HG03469 (cell line): ENCODE results near the gene TEX19.

ENCODE experiments used
- ATAC-seq: cut with Tn5 transposase; IDR thresholded peaks from one replicate; pipeline ENCODE4 v1.9.1; 2021; ENCODE audit warnings: mild to moderate bottlenecking, moderate library complexity, moderate number of reproducible peaks; ENCODE audit not compliant: unreplicated experiment

TEX19 gene

GRCh38 chr17:82388223-82388921, 29.3 kb downstream of the TEX19 start:
- no peak for ATAC-seq

GRCh38 chr17:82388922-82389283, 29.9 kb downstream of the TEX19 start:
- no peak for ATAC-seq

GRCh38 chr17:82389379-82389778, 30.3 kb downstream of the TEX19 start:
- ATAC-seq: no peak

GRCh38 chr17:82390015-82390859, 31.2 kb downstream of the TEX19 start:
- no peak for ATAC-seq

- no peak for ATAC-seq
These were observed 31.9 kb downstream of the TEX19 start for GRCh38 chr17:82390860-82391435.

- ATAC-seq: no peak
These were observed 32.5 kb downstream of the TEX19 start for GRCh38 chr17:82391496-82392066.

- no peak for ATAC-seq
These were observed 33.3 kb downstream of the TEX19 start for GRCh38 chr17:82392209-82392920.

- no peak for ATAC-seq
These were observed 33.9 kb downstream of the TEX19 start for GRCh38 chr17:82392941-82393340.

- ATAC-seq: no peak
These were observed 35.2 kb downstream of the TEX19 start for GRCh38 chr17:82394278-82394677.

GRCh38 chr17:82396601-82397435, 37.8 kb downstream of the TEX19 start:
- ATAC-seq: no peak

GRCh38 chr17:82397449-82398335, 38.6 kb downstream of the TEX19 start:
- no peak for ATAC-seq

- ATAC-seq: no peak
These were observed 40.0 kb downstream of the TEX19 start for GRCh38 chr17:82399041-82399441.

- no peak for ATAC-seq
These were observed 40.6 kb downstream of the TEX19 start for GRCh38 chr17:82399601-82400101.

GRCh38 chr17:82400206-82400605, 41.2 kb downstream of the TEX19 start:
- ATAC-seq: no peak

- no peak for ATAC-seq
These were observed 41.8 kb downstream of the TEX19 start for GRCh38 chr17:82400830-82401229.

GRCh38 chr17:82402865-82403264, 43.8 kb downstream of the TEX19 start:
- no peak for ATAC-seq

- no peak for ATAC-seq
These were observed 44.9 kb downstream of the TEX19 start for GRCh38 chr17:82403662-82404660.

- ATAC-seq: no peak
These were observed 46.0 kb downstream of the TEX19 start for GRCh38 chr17:82405051-82405450.
